Measurements from ENCODE around the gene ETF1. TPM values are rescaled to one million over a fixed set of nuclear protein-coding genes. Genes with fewer than 3 reads are reported as not detected.

Gene ETF1
- total RNA-seq, 1 donor from 2014 or later: 107 TPM

GRCh38 chr5:138527170-138527569 lies 15.9 kb downstream of the ETF1 start:
- no peaks in the 10 kb centered on the region for H3K9me3 Mint-ChIP-seq
- no peak for TF ChIP-seq CTCF (conservative IDR thresholded peaks at IDR 0.05)
- peaks cover 8% of the 10 kb centered on the region for H3K4me1 Mint-ChIP-seq
- no peak for DNase-seq (ENCODE audit: low read depth, low spot score)
- peaks cover 2% of the 10 kb centered on the region for H3K36me3 Mint-ChIP-seq (ENCODE audit: low read depth)
- no peak overlapping the region for H3K4me3 Mint-ChIP-seq
- H3K27ac Mint-ChIP-seq (ENCODE audit: unreplicated experiment): no peak overlapping the region
- no peaks in the 10 kb centered on the region for H3K27me3 Mint-ChIP-seq (ENCODE audit: low read depth)

DNA sequence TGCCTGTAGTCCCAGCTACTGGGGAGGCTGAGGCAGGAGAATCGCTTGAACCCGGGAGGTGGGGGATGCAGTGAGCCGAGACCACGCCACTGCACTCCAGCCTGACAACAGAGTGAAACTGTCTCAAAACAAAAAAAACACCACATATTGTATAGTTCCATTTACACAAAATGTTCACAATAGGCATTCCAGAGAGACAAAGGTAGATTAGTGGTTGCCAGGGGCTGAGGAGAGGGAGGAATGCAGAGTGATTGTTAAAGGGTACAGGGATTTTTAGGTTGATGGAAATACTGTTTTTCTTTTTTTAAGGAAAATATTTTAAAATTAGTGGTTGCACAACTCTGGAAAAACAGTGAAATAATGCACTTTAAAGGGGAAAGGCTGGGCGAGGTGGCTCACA lies 19.6 kb downstream of the ETF1 start:
- Mint-ChIP-seq H3K9me3 (no peaks in the 10 kb centered on the region), H3K27me3 (ENCODE audit: low read depth) (no peaks in the 10 kb centered on the region), H3K36me3 (ENCODE audit: low read depth) (no peaks in the 10 kb centered on the region), H3K4me3 (no peak overlapping the region), H3K4me1 (peaks cover 15% of the 10 kb centered on the region), H3K27ac (ENCODE audit: unreplicated experiment) (peak overlapping the region; percentile 31)
- no peak for DNase-seq (ENCODE audit: low read depth, low spot score)
- TF ChIP-seq CTCF (conservative IDR thresholded peaks at IDR 0.05): no peak

GRCh38 chr5:138520971-138521370 lies 22.1 kb downstream of the ETF1 start:
- Mint-ChIP-seq H3K27ac (ENCODE audit: unreplicated experiment) (no peak overlapping the region), H3K27me3 (ENCODE audit: low read depth) (no peaks in the 10 kb centered on the region), H3K36me3 (ENCODE audit: low read depth) (peaks cover 3% of the 10 kb centered on the region), H3K9me3 (no peaks in the 10 kb centered on the region), H3K4me3 (no peak overlapping the region), H3K4me1 (peaks cover 15% of the 10 kb centered on the region)
- TF ChIP-seq CTCF (conservative IDR thresholded peaks at IDR 0.05): no peak
- no peak for DNase-seq (ENCODE audit: low read depth, low spot score)

GRCh38 chr5:138517437-138517836 lies 25.6 kb downstream of the ETF1 start:
- no peak for DNase-seq (ENCODE audit: low read depth, low spot score)
- Mint-ChIP-seq H3K27me3 (ENCODE audit: low read depth) (no peaks in the 10 kb centered on the region), H3K27ac (ENCODE audit: unreplicated experiment) (no peak overlapping the region), H3K4me3 (no peak overlapping the region), H3K36me3 (ENCODE audit: low read depth) (peaks cover 3% of the 10 kb centered on the region), H3K9me3 (no peaks in the 10 kb centered on the region), H3K4me1 (peaks cover 7% of the 10 kb centered on the region)
- no peak for TF ChIP-seq CTCF (conservative IDR thresholded peaks at IDR 0.05)

DNA sequence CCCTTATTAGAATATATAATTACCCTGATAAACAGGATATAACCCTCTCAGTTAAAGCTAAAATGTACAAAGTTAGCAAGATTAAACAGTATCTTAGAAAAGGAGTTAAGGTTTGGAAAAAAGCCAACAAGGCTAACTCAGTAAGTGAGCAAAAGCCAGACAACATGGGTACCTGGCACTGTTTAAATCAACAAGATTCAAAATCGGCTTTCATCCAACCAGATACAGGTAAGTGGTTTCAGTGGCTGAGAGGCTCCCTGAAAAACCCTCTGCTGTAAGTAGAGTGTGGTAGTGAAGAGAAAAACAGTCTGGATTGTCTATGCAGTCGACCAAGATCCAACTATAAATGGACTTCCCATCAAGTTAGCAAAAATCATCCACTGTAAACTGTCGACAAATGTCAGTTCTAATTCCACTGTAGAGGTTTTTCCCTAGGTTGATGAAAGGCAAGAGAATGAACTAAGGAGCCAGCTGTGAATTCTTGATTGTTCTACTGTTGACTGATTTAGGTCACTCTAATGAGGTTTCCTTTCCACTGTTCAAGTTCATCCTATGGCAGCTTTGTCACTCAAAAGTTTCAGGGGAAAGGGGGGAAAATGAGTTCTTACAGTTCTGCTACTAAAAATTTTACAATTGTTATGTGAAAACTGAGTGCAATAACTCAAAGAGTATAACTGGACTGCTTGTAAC lies 27.3 kb downstream of the ETF1 start:
- Mint-ChIP-seq H3K9me3 (no peaks in the 10 kb centered on the region), H3K4me1 (peaks cover 3% of the 10 kb centered on the region), H3K27me3 (ENCODE audit: low read depth) (no peaks in the 10 kb centered on the region), H3K36me3 (ENCODE audit: low read depth) (peaks cover 3% of the 10 kb centered on the region), H3K4me3 (no peak overlapping the region), H3K27ac (ENCODE audit: unreplicated experiment) (no peak overlapping the region)
- DNase-seq (ENCODE audit: low read depth, low spot score): no peak
- TF ChIP-seq CTCF (conservative IDR thresholded peaks at IDR 0.05): no peak
